PC-3 (cell line): ENCODE data around the gene GABBR2. TPM values are rescaled to one million over a fixed set of nuclear protein-coding genes. Genes with fewer than 3 reads are reported as not detected.
"Not testable (repeated sequence)": the region's sequence is repeated elsewhere in the genome, so short reads cannot be mapped to it uniquely, and the experiment has no call there.

Experiments
- ATAC-seq: fragments of 200-7000 bp; cut with Tn5 transposase; 2 replicates; pipeline ENCODE4 v1.9.1; 2020; ENCODE audit warnings: mild to moderate bottlenecking, moderate library complexity
- BruUV-seq: library from RNA; stranded (reverse); fragments of 400-500 nt; replicated peaks from 2 replicates; lab custom pipeline; 2021; lab: Mats Ljungman, UMichigan
- CTCF ChIA-PET: fragments of 300-600 bp; sonication (Branson Sonifier 250); formaldehyde crosslinking; loops from one replicate; lab custom pipeline; 2022; ENCODE audit warnings: antibody characterized with exemption; lab: Charles Lee
- POLR2A ChIA-PET: fragments of 300-600 bp; sonication (Branson Sonifier 250); formaldehyde crosslinking; loops from one replicate; lab custom pipeline; 2022; ENCODE audit warnings: antibody characterized with exemption; ENCODE audit not compliant: unreplicated experiment; lab: Charles Lee
- DNase-seq: peaks from one replicate; pipeline ENCODE4 v3.0.0-alpha.2; 2015
- H2AFZ ChIP-seq: fragments of 300-600 bp; sonication (generic); 2 replicates; pipeline ENCODE4 v1.6.0; 2016; ENCODE audit warnings: antibody characterized with exemption, low read length
- H3F3A ChIP-seq: fragments of 300-600 bp; sonication (generic); one replicate; pipeline ENCODE4 v1.6.0; 2017; ENCODE audit warnings: antibody characterized with exemption, low read length, control low read depth, mild to moderate bottlenecking; ENCODE audit not compliant: unreplicated experiment
- H3K27ac ChIP-seq: fragments of 300-600 bp; sonication (generic); 2 replicates; pipeline ENCODE4 v1.5.1; 2016; ENCODE audit warnings: mild to moderate bottlenecking, low read length
- H3K27me3 ChIP-seq: fragments of 300-600 bp; sonication (generic); 2 replicates; pipeline ENCODE4 v1.6.1; 2016; ENCODE audit warnings: low read length, mixed read lengths
- H3K36me3 ChIP-seq: fragments of 300-600 bp; sonication (generic); 2 replicates; pipeline ENCODE4 v1.6.1; 2016; ENCODE audit warnings: low read depth, mixed run types, low read length, mixed read lengths
- H3K4me1 ChIP-seq: fragments of 300-600 bp; sonication (generic); 2 replicates; pipeline ENCODE4 v1.5.1; 2016; ENCODE audit warnings: low read length; ENCODE audit not compliant: insufficient read depth
- H3K4me2 ChIP-seq: fragments of 300-600 bp; sonication (generic); 2 replicates; pipeline ENCODE4 v1.6.0; 2016; ENCODE audit warnings: low read length
- H3K4me3 ChIP-seq: fragments of 300-600 bp; sonication (generic); 2 replicates; pipeline ENCODE4 v1.5.1; 2016; ENCODE audit warnings: mild to moderate bottlenecking, low read length, mixed read lengths
- H3K79me2 ChIP-seq: fragments of 300-600 bp; sonication (generic); 2 replicates; pipeline ENCODE4 v1.6.1; 2017; ENCODE audit warnings: low read length, mixed read lengths
- H3K9ac ChIP-seq: fragments of 300-600 bp; sonication (generic); 2 replicates; pipeline ENCODE4 v1.6.0; 2016; ENCODE audit warnings: mild to moderate bottlenecking, low read length
- H3K9me2 ChIP-seq: fragments of 300-600 bp; sonication (generic); replicated peaks from 2 replicates; pipeline ENCODE4 v1.6.1; 2016; ENCODE audit warnings: mixed run types, low read length, mixed read lengths
- H3K9me3 ChIP-seq: fragments of 300-600 bp; sonication (generic); 2 replicates; pipeline ENCODE4 v1.6.1; 2016; ENCODE audit warnings: low read length, mixed read lengths
- H4K20me1 ChIP-seq: fragments of 300-600 bp; sonication (generic); 2 replicates; pipeline ENCODE4 v1.6.1; 2016; ENCODE audit warnings: low read length, mixed read lengths
- CTCF ChIP-seq: fragments of 300-600 bp; sonication (generic); conservative IDR thresholded peaks from 2 replicates; pipeline ENCODE4 v1.5.1; 2017; ENCODE audit warnings: antibody characterized with exemption, low read depth, mild to moderate bottlenecking, low read length
- EZH2 ChIP-seq: fragments of 300-600 bp; sonication (generic); IDR thresholded peaks from one replicate; pipeline ENCODE4 v1.6.1; 2017; ENCODE audit warnings: antibody characterized with exemption, mild to moderate bottlenecking, low read length; ENCODE audit not compliant: unreplicated experiment
- EZH2phosphoT487 ChIP-seq: fragments of 300-600 bp; sonication (generic); IDR thresholded peaks from 2 replicates; pipeline ENCODE4 v1.6.1; 2018; ENCODE audit warnings: mild to moderate bottlenecking, antibody characterized with exemption, low read length, borderline replicate concordance
- intact Hi-C: fragments of 100-400 bp; cut with micrococcal nuclease; formaldehyde crosslinking; loops from 2 replicates; pipeline ENCODE4 v1.9.0; 2023
- total RNA-seq: library from RNA; depleted of rRNA; stranded (reverse); fragments of >200 nt; gene quantifications from 2 replicates; pipeline ENCODE4 v1.2.3, GENCODE V29; 2014

GABBR2 gene
- total RNA-seq, 1 experiment from 2014 or later, result 0.44 TPM

- ChIA-PET POLR2A (no interaction called here), CTCF (no interaction called here)
- Histone ChIP-seq H2AFZ (no peak overlapping the region), H3K27me3 (no peaks in the 10 kb centered on the region), H3K9me2 (no peaks in the 10 kb centered on the region), H3F3A (no peaks in the 10 kb centered on the region), H3K9ac (no peak overlapping the region), H3K4me2 (no peak overlapping the region), H3K9me3 (no peaks in the 10 kb centered on the region), H3K4me3 (no peak overlapping the region), H3K27ac (no peak overlapping the region), H4K20me1 (no peaks in the 10 kb centered on the region), H3K79me2 (no peaks in the 10 kb centered on the region), H3K36me3 (no peaks in the 10 kb centered on the region), H3K4me1 (peaks cover 16% of the 10 kb centered on the region)
- DNase-seq (no peak), ATAC-seq (no peak)
- BruUV-seq, result no TSS peak
- intact Hi-C loops, result loop anchor here (2.0 to 5.0 kb wide), 2 partner anchors 49 to 107 kb away; partner anchors contain the start of gene GABBR2
- TF ChIP-seq EZH2phosphoT487 (no peak), CTCF (no peak), EZH2 (no peak)
Observed at GRCh38 chr9:98657897-98658296, 50.8 kb downstream of the GABBR2 start.

GRCh38 chr9:98656511-98656910, 52.2 kb downstream of the GABBR2 start:
- H3K36me3 ChIP-seq, result no peaks in the 10 kb centered on the region
- no peak overlapping the region for H3K27ac ChIP-seq
- no peak overlapping the region for H3K9ac ChIP-seq
- H3K79me2 ChIP-seq, result no peaks in the 10 kb centered on the region
- intact Hi-C loops, result loop anchor here (5.0 kb wide), 1 partner anchor 51 kb away; the partner anchor contains the start of gene GABBR2
- ChIA-PET POLR2A (interaction anchor here (0.5 kb wide), 1 partner anchor 45 kb away, joined by 4 read pairs; no protein-coding TSS in a partner anchor), CTCF (no interaction called here)
- H3F3A ChIP-seq, result no peaks in the 10 kb centered on the region
- H3K9me2 ChIP-seq, result no peaks in the 10 kb centered on the region
- no TSS peak for BruUV-seq
- no peak overlapping the region for H2AFZ ChIP-seq
- DNase-seq (no peak), ATAC-seq (no peak)
- H3K27me3 ChIP-seq, result no peaks in the 10 kb centered on the region
- H3K9me3 ChIP-seq, result no peaks in the 10 kb centered on the region
- H3K4me2 ChIP-seq, result no peak overlapping the region
- no peak overlapping the region for H3K4me3 ChIP-seq
- peaks cover 16% of the 10 kb centered on the region for H3K4me1 ChIP-seq
- no peaks in the 10 kb centered on the region for H4K20me1 ChIP-seq
- TF ChIP-seq CTCF (no peak), EZH2 (no peak), EZH2phosphoT487 (no peak)

GRCh38 chr9:98655428-98655827, 53.3 kb downstream of the GABBR2 start:
- H3F3A ChIP-seq, H2AFZ ChIP-seq, H3K36me3 ChIP-seq, H3K9me3 ChIP-seq, DNase-seq, H3K27me3 ChIP-seq, CTCF ChIA-PET, H3K79me2 ChIP-seq, H3K9ac ChIP-seq, H3K4me3 ChIP-seq, ATAC-seq, H4K20me1 ChIP-seq, H3K4me2 ChIP-seq, H3K27ac ChIP-seq, POLR2A ChIA-PET, BruUV-seq, H3K9me2 ChIP-seq: not testable (repeated sequence)
- intact Hi-C loops, result loop anchor here (5.0 kb wide), 1 partner anchor 52 kb away; the partner anchor contains the start of gene GABBR2
- H3K4me1 ChIP-seq, result peaks cover 16% of the 10 kb centered on the region
